ENCODE results near the gene NSUN4.

Gene NSUN4

DNA sequence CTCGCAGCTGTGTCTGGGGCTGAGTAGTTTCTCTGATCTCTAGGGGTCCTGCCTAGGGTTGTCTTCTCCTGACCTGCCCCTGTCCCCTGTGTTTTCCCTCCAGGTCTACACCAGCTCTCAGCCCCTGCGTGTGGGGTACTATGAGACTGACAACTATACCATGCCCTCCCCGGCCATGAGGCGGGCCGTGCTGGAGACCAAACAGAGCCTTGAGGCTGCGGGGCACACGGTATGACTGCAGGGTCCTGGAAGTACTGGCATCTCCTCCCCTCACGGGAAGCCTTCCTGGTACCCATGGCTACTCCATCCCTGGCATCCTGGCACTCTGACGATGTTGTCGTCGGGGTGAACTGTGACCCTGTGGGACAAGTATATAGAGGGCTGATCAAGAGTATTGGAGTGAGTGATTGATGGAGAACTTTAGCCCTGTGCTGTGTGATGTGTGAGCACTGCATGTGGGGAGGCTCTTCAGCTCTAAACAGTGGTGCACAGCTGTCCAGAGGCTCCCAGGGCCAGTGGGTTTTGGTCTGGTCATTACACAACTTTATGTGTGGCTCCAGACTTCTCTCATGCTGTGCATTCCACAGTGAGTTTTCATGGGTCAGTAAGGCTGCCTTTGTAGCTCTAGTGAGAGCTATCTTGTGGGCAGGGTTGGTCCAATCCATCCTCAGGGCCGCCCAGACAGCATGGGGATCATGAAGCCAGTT is 67.9 kb downstream of the NSUN4 start:
- peak; percentile 20 to 43 for DNase-seq (ENCODE audit: low read depth in 2 of 2)
- H3K4me3 ChIP-seq (replicated peaks in 1 of 2; ENCODE audit: low read depth in 2 of 2, low read length in 2 of 2) = no peak overlapping the region
- TF ChIP-seq, protein P1, sequence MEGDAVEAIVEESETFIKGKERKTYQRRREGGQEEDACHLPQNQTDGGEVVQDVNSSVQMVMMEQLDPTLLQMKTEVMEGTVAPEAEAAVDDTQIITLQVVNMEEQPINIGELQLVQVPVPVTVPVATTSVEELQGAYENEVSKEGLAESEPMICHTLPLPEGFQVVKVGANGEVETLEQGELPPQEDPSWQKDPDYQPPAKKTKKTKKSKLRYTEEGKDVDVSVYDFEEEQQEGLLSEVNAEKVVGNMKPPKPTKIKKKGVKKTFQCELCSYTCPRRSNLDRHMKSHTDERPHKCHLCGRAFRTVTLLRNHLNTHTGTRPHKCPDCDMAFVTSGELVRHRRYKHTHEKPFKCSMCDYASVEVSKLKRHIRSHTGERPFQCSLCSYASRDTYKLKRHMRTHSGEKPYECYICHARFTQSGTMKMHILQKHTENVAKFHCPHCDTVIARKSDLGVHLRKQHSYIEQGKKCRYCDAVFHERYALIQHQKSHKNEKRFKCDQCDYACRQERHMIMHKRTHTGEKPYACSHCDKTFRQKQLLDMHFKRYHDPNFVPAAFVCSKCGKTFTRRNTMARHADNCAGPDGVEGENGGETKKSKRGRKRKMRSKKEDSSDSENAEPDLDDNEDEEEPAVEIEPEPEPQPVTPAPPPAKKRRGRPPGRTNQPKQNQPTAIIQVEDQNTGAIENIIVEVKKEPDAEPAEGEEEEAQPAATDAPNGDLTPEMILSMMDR (IDR thresholded peaks at IDR 0.05; ENCODE audit: low read depth, low read length) = no peak

DNA sequence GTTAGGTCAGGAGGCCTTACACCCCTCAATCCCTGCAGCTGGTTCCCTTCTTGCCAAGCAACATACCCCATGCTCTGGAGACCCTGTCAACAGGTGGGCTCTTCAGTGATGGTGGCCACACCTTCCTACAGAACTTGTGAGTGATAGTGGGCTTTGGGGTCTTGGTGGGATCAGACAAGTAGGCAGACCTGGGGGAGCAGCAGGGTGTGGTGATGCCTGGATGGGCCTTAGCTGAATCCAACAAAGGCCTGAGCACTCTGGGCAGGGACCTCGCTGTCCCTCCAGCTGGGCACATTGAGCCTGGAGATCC is 68.4 kb downstream of the NSUN4 start:
- TF ChIP-seq, protein P1 (IDR thresholded peaks at IDR 0.05; ENCODE audit: low read depth, low read length) = no peak
- H3K4me3 ChIP-seq (replicated peaks in 1 of 2; ENCODE audit: low read depth in 2 of 2, low read length in 2 of 2) = no peak overlapping the region
- no peak for DNase-seq (ENCODE audit: low read depth in 2 of 2)

DNA sequence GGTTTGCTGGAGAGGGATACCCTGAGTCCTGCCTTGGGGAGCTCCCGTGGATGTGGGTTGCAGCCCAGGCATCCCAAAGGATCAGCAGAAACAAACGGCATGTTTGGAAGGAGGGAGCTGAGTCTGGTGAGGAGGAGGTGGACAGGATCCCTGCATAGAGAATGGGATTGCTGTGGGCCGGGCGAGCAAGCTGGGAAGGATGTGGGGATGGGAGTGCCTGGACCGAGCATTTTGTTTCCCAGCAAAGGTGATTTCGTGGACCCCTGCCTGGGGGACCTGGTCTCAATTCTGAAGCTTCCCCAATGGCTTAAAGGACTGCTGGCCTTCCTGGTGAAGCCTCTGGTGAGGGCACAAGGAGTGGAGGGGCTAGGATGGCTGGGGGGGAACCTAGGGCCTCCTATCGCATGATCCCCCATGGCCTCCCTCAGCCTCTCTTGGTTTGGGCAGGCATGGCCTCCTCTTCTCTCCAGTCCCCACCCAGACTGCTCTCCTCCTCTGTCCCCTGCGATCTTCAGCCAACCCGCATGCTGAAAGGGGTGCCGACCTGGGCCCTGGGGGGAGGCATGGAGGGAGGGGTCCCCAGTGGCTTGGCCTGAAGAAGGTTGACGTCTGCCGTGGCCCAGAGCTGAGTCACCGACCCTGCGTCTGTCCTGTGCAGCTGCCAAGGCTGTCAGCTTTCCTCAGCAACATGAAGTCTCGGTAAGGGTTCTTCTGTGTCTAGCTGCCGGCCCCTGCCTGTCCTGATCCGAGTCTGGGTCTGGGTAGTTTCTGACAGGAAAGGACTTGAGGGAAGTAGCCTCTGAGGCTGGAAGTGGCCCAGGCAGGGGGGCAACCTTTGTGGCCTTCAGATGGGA is 69.8 kb downstream of the NSUN4 start:
- TF ChIP-seq, protein P1 (IDR thresholded peaks at IDR 0.05; ENCODE audit: low read depth, low read length) = no peak
- peak; percentile 48 to 52 for DNase-seq (ENCODE audit: low read depth in 2 of 2)
- no peak overlapping the region for H3K4me3 ChIP-seq (replicated peaks in 1 of 2; ENCODE audit: low read depth in 2 of 2, low read length in 2 of 2)

DNA sequence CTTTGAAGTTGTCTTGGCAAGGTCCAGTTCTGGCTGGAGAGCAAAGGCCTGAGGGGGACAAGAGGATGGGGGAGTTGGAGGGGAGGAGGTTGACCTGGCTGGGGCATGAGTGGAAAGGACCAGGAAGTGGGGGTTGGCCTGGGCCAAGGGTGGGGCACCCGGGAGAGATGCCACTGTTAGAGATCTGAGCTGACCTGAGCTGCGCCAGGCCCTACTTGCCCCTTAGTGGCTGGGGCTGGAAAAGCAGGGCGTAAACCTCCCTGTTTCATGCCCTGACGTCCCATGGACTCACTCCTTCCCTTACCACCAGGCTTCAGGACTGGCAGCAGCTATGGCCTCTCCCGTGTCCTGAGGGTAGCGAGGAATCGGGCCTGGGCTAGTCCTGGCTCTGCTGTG is 70.4 kb downstream of the NSUN4 start:
- TF ChIP-seq, protein P1 (IDR thresholded peaks at IDR 0.05; ENCODE audit: low read depth, low read length) = no peak
- no peak overlapping the region for H3K4me3 ChIP-seq (replicated peaks in 1 of 2; ENCODE audit: low read depth in 2 of 2, low read length in 2 of 2)
- no peak for DNase-seq (ENCODE audit: low read depth in 2 of 2)

Data from cardiac fibroblast (primary cell).